ENCODE measurements around the gene GPR160. TPM values are rescaled to one million over a fixed set of nuclear protein-coding genes. Genes with fewer than 3 reads are reported as not detected.

Gene GPR160
- total and polyA plus RNA-seq, 4 donors, result 16.9 to 23.3 (median 20.7) TPM

- no peak for TF ChIP-seq CTCF (IDR thresholded peaks at IDR 0.05; ENCODE audit: control extremely low read depth, extremely low read depth)
- Histone ChIP-seq H3K27me3 (ENCODE audit: control insufficient read depth in 3 of 3, insufficient read depth in 3 of 3, low read length in 2 of 3) (no peaks in the 10 kb centered on the region), H3K9me3 (ENCODE audit: control insufficient read depth in 4 of 4, insufficient read depth in 3 of 4, low read length in 3 of 4) (peaks cover 0 to 2% (median 0%) of the 10 kb centered on the region in 4 donors), H3K9ac (ENCODE audit: insufficient read depth in 1 of 2, low read length in 2 of 2) (no peak overlapping the region), H3K4me3 (no peak overlapping the region), H3K27ac (ENCODE audit: low read depth in 1 of 2, low read length in 1 of 2) (no peak overlapping the region), H3K4me1 (ENCODE audit: control insufficient read depth in 5 of 5, insufficient read depth in 5 of 5, low read length in 5 of 5) (peaks cover 0 to 8% (median 0%) of the 10 kb centered on the region in 5 donors), H3K36me3 (ENCODE audit: control insufficient read depth in 4 of 4, insufficient read depth in 4 of 4, low read length in 4 of 4) (no peaks in the 10 kb centered on the region)
- ATAC-seq (ENCODE audit: insufficient read depth, low FRiP score) (no peak), DNase-seq (peak in 1 of 3 donors; percentile 16)
- 72 to 84% methylated on average over 4 of the region's 4 CpGs for WGBS, 2 donors
Measured at GRCh38 chr3:170050753-170051152, 13.0 kb downstream of the GPR160 start.

- ATAC-seq (ENCODE audit: insufficient read depth, low FRiP score), result no peak
- peaks cover 0 to 4% (median 0%) of the 10 kb centered on the region in 5 donors for H3K4me1 ChIP-seq (ENCODE audit: control insufficient read depth in 5 of 5, insufficient read depth in 5 of 5, low read length in 5 of 5)
- H3K9me3 ChIP-seq (ENCODE audit: control insufficient read depth in 4 of 4, insufficient read depth in 3 of 4, low read length in 3 of 4), result peaks cover 0 to 2% (median 0%) of the 10 kb centered on the region in 4 donors
- H3K27ac ChIP-seq (ENCODE audit: low read depth in 1 of 2, low read length in 1 of 2), result no peak overlapping the region
- H3K36me3 ChIP-seq (ENCODE audit: control insufficient read depth in 4 of 4, insufficient read depth in 4 of 4, low read length in 4 of 4), result no peaks in the 10 kb centered on the region
- TF ChIP-seq CTCF (IDR thresholded peaks at IDR 0.05; ENCODE audit: control extremely low read depth, extremely low read depth), result no peak
- H3K4me3 ChIP-seq, result no peak overlapping the region
- H3K27me3 ChIP-seq (ENCODE audit: control insufficient read depth in 3 of 3, insufficient read depth in 3 of 3, low read length in 2 of 3), result no peaks in the 10 kb centered on the region
- no peak overlapping the region for H3K9ac ChIP-seq (ENCODE audit: insufficient read depth in 1 of 2, low read length in 2 of 2)
- no peak for DNase-seq
Measured at GRCh38 chr3:170052398-170052797, 14.6 kb downstream of the GPR160 start.

- Histone ChIP-seq H3K9ac (ENCODE audit: insufficient read depth in 1 of 2, low read length in 2 of 2) (no peak overlapping the region), H3K27ac (ENCODE audit: low read depth in 1 of 2, low read length in 1 of 2) (no peak overlapping the region), H3K9me3 (ENCODE audit: control insufficient read depth in 4 of 4, insufficient read depth in 3 of 4, low read length in 3 of 4) (peaks cover 0 to 2% (median 0%) of the 10 kb centered on the region in 4 donors), H3K36me3 (ENCODE audit: control insufficient read depth in 4 of 4, insufficient read depth in 4 of 4, low read length in 4 of 4) (no peaks in the 10 kb centered on the region), H3K4me3 (no peak overlapping the region), H3K4me1 (ENCODE audit: control insufficient read depth in 5 of 5, insufficient read depth in 5 of 5, low read length in 5 of 5) (peaks cover 0 to 6% (median 0%) of the 10 kb centered on the region in 5 donors), H3K27me3 (ENCODE audit: control insufficient read depth in 3 of 3, insufficient read depth in 3 of 3, low read length in 2 of 3) (no peaks in the 10 kb centered on the region)
- WGBS, 2 donors, result 86 to 94% methylated on average over 1 of the region's 1 CpG
- ATAC-seq (ENCODE audit: insufficient read depth, low FRiP score), result no peak
- TF ChIP-seq CTCF (IDR thresholded peaks at IDR 0.05; ENCODE audit: control extremely low read depth, extremely low read depth), result no peak
- DNase-seq, result no peak
Measured at GRCh38 chr3:170054204-170054603, 16.4 kb downstream of the GPR160 start.

- Histone ChIP-seq H3K4me1 (ENCODE audit: control insufficient read depth in 5 of 5, insufficient read depth in 5 of 5, low read length in 5 of 5) (peaks cover 0 to 2% (median 0%) of the 10 kb centered on the region in 5 donors), H3K9me3 (ENCODE audit: control insufficient read depth in 4 of 4, insufficient read depth in 3 of 4, low read length in 3 of 4) (peaks cover 0 to 2% (median 0%) of the 10 kb centered on the region in 4 donors), H3K9ac (ENCODE audit: insufficient read depth in 1 of 2, low read length in 2 of 2) (no peak overlapping the region), H3K4me3 (no peak overlapping the region), H3K27ac (ENCODE audit: low read depth in 1 of 2, low read length in 1 of 2) (no peak overlapping the region), H3K27me3 (ENCODE audit: control insufficient read depth in 3 of 3, insufficient read depth in 3 of 3, low read length in 2 of 3) (no peaks in the 10 kb centered on the region), H3K36me3 (ENCODE audit: control insufficient read depth in 4 of 4, insufficient read depth in 4 of 4, low read length in 4 of 4) (no peaks in the 10 kb centered on the region)
- DNase-seq, result no peak
- WGBS, 2 donors, result 74 to 78% methylated on average over 5 of the region's 5 CpGs
- ATAC-seq (ENCODE audit: insufficient read depth, low FRiP score), result no peak
- no peak for TF ChIP-seq CTCF (IDR thresholded peaks at IDR 0.05; ENCODE audit: control extremely low read depth, extremely low read depth)
Measured at GRCh38 chr3:170055209-170055608, 17.4 kb downstream of the GPR160 start.
